GM18873 (cell line): ENCODE data around the gene TMF1.

ENCODE experiments used
- ATAC-seq: cut with Tn5 transposase; IDR thresholded peaks from one replicate; pipeline ENCODE4 v1.9.1; 2021; ENCODE audit warnings: mild to moderate bottlenecking, moderate library complexity, moderate number of reproducible peaks; ENCODE audit not compliant: unreplicated experiment, low FRiP score

The TMF1 gene, protein sequence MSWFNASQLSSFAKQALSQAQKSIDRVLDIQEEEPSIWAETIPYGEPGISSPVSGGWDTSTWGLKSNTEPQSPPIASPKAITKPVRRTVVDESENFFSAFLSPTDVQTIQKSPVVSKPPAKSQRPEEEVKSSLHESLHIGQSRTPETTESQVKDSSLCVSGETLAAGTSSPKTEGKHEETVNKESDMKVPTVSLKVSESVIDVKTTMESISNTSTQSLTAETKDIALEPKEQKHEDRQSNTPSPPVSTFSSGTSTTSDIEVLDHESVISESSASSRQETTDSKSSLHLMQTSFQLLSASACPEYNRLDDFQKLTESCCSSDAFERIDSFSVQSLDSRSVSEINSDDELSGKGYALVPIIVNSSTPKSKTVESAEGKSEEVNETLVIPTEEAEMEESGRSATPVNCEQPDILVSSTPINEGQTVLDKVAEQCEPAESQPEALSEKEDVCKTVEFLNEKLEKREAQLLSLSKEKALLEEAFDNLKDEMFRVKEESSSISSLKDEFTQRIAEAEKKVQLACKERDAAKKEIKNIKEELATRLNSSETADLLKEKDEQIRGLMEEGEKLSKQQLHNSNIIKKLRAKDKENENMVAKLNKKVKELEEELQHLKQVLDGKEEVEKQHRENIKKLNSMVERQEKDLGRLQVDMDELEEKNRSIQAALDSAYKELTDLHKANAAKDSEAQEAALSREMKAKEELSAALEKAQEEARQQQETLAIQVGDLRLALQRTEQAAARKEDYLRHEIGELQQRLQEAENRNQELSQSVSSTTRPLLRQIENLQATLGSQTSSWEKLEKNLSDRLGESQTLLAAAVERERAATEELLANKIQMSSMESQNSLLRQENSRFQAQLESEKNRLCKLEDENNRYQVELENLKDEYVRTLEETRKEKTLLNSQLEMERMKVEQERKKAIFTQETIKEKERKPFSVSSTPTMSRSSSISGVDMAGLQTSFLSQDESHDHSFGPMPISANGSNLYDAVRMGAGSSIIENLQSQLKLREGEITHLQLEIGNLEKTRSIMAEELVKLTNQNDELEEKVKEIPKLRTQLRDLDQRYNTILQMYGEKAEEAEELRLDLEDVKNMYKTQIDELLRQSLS

DNA sequence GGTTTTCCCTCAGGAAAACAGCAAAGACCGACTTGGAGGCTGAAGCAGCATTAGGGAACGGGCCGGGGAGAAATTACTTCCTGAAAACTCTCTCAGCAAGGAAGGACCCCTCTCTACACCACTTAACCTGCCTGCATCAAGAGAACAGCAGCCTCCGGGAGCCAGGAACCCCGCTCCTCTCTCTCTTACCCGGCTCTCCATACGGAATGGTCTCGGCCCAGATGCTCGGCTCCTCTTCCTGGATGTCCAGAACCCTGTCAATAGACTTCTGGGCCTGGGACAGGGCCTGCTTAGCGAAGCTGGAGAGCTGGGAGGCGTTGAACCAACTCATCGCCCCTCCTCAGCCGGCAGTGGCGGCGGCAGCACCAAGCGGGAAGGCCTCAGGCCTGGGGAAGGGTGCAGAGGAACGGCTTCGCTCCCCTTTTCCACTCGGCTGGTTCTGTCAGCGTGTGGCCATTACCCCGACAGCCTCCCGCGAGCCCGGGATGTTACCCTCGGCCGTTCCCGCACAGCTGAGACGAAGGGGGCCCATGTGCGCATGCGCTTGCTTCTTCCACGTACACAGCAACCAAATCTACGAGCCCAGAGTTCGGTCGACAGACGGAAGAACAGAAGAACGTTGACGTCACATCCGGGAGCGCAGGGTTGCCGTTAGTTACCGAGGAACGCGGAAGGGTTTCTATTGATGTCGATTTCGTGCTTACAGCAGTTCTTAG is at the start of gene TMF1:
TMF1 (minus strand) TSS at position 578 of the 716 bp plus-strand sequence; CDS start at position 331, 247 bp downstream.
- peak; percentile 99 for ATAC-seq

DNA sequence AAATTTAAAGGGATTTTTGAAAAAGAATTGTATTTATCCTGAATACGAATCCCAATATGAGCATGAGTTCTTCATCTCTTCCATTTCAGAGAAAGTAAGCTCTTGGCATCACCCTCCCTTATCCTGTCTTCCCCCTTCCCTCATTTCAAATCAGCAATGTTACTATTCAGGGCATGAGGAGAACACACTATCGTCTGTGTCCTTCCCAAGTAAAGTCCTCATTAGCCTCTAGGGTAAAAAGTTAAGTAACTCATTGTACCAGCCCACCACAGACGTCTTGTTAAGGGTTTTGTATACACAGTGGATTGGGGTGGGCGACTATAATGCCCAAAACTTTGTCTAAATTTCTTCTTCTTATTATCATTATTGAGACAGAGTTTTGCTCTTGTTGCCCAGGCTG is 47.4 kb upstream of the TMF1 start:
- ATAC-seq = no peak

DNA sequence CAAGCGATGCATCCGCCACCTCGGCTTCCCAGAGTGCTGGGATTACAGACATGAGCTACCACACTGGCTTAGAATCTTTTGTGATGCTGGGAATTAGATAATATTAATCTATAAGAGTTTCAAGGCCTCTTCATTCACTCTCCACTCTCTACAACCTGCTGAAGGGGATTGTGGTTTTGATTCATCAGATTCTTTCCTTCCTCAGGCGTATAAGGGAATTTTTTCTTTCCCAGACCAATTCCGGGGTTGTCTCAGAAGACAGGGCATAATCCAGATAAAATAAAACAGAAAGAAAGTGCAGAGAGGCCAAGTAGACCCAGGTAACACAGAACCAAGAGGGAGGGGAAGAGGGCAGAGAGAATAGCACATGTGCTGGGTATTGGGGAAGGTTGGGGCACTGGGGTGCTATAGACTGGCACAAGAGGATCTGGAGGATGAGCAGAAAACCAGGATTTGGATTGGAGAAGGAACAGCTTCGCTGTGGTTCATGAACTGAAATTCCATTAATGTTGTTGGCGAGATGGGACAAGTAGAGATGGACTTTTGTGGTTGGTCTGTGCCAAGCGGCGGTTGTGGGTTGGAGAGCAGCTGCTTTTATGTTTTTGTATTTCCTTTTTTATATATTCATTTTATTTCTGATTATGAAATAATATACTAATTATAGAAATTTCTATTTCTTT is 45.4 kb upstream of the TMF1 start:
- ATAC-seq = no peak

DNA sequence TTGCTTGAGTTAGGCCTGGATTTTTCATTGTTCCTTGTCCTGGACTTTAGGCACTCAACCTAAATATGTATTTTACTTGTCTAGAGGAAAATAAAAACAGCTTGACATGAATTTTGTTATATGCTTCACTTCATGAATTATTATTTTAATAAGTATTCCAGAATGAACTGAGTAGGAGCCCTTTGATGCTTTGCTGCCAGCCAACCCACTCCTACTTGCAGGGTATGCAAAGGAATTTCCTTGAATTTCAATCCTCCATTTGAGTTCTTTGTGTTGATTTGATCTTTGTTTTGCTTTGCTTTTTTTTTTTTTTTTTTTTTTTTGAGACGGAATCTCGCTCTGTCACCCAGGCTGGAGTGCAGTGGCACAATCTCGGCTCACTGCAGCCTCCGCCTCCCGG is 44.2 kb upstream of the TMF1 start:
- no peak for ATAC-seq

DNA sequence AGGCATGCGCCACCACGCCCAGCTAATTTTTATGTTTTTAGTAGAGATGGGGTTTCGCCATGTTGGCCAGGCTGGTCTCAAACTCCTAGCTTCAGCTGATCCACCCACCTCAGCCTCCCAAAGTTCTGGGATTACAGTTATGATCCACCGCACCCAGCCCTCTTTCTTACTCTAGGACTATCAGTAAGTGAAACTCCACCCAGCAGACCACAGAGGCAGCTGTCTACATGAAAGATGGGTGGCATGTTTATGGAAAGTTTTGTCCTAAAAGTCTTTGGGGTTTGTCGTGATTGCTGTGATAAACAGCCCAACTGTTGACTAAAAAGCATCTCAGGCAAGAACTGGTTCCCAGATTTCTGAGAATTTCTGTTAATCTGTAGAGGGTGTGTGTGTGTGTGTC is 43.5 kb upstream of the TMF1 start:
- ATAC-seq = no peak

DNA sequence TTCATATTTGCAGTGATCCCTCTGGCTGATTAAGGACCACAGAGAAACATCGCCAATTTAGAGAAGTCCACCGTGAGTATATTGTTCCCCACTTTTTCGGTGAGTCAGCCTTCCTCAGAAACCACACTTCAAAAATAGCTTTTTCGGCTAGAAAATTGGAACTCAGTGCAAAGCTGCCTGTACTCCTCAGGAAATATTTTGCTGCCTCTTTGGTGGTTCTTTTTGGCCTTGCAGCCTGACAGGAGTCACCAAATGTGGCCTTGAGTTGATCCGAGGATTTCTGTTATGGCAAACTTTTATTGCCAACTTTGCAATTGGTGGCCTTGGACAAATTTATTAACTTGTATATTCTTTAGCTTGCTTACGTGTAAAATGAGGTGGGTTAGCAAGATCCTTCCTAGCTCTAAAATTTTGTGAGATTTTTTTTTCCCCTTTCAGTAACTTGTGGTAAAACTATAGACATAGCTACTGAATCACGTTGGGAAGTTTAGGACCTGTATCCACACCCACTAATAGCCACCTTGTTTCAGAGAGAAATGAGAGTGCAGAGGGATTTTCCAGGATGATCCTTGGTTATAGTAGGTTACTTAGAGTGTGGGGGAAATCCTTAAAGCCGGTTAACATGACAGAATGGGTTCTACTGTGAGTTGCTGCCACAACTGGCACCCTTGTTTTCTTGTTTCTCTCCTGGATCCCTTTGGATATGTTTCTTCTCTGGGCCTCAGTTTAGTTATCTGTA is 42.5 kb upstream of the TMF1 start:
- no peak for ATAC-seq

DNA sequence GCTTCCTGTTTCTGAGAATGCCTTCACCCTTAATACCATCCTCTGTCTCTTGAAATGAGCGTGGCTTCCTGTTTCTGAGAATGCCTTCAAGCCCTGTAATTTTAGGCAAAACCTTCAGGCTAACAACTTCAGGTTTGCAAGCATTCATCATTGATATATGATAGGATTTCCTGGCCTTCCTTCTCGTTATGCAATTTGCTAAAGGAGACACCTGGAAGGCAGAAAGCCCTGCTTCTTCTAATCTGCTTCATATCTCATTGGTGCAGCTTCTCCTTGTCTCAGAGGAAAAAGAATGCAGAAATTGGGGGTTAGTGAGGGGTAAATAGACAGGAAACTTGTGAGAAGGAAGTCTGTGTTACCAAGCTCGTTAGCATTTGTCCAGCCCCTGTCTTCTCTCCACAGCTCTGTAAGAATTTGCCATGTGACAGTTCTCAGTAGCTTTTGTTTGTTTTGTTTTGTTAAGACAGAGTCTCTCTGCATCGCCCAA is 39.9 kb upstream of the TMF1 start:
- peak; percentile 77 for ATAC-seq

DNA sequence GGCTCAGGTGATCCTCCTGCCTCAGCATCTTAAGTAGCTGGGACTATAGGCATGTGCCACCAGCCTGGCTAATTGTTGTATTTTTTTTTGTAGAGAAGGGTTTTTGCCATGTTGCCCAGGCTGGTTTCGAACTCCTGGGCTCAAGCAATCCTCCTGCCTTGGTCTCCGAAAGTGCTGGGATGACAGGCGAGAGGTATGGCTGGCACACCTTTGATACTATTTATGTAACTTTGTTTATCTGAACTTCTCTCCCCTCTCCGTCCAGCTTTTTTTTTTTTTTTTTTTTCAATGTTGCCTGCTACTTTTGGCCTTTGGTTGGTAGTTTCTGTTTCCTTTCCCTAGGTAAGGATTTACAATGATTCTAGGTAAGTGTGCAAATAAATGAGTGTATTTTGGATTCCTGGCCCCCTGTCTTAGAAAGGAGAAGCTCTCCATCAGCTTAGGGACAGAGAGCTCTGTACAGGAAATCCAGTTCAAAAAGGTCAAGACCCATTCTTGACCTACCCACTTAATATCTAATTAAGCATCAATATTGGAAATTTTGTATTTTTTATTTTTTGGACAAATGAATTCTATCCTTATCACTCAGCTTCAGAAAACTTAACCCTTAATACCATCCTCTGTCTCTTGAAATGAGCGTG is 39.4 kb upstream of the TMF1 start:
- no peak for ATAC-seq

DNA sequence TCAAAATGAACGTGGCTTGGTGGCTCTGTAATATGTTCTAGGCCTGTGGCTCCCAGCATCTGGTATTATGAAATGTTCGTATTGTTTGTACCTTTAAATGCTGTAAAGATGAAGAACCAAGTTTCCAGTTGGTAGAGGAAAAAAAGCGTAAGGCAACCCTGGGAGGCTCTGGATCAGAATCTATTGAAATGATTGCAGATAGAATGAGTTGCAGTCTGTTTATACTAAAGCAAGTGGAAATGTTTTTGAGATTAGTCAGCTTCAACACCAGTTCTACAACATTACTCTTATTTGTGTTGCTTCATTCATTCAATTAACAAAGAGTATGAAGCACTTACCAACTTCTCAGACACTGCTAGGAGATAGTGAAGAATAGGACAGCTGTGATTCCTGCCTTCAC is 37.9 kb upstream of the TMF1 start:
- ATAC-seq = no peak

DNA sequence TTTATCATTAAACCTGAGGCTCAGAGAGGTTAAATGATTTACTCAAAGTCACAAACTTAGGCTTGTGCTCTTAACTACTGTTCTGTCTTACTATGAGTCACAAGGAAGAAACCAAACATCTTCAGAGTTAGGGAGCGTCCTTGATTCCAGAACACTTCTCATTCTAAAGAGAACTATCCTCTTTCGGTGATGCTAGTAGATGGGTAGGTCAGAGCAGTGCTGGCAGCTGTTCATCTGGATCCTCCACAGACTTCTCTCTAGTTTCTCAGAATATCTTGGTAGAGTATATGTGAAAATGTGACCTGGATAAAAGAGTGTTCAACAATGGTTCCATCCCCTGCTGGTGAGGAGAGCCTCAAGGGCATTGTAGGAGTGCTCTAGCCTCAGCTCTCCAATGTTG is 35.9 kb upstream of the TMF1 start:
- ATAC-seq = peak; percentile 25

DNA sequence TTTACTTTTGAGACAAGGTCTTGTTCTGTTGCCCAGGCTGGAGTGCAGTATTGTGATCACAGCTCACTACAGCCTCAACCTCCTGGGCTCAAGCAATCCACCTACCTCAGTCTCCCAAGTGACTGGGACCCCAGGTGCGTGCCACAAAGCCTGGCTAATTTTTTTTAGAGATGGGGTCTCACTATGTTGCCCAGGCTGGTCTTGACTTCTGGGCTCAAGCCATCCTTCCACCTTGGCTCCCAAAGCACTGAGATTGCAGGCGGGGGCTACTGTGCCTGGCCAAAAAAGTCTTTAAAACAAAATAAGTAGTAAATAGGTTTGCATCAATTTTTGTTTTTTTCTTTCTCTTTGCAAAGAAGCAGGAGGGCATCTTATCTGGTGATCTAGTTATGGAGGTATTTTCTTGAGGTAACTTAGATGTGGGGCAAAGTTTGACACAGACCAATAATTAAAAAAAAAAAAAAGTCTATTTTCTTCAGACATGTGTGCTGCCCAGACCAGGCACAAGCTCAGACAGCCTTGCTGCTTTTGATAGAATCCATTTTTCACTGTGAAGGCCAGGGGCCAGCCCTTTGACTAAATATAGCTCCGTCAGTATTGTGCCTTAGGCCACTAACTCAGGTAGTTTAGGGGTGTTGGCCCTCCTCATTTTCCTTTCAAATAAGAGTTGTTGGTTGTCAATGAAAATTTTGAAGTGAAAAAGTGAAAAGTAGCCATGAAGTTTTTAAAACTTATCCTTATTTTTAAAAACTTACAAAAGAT is 35.1 kb upstream of the TMF1 start:
- ATAC-seq = no peak

DNA sequence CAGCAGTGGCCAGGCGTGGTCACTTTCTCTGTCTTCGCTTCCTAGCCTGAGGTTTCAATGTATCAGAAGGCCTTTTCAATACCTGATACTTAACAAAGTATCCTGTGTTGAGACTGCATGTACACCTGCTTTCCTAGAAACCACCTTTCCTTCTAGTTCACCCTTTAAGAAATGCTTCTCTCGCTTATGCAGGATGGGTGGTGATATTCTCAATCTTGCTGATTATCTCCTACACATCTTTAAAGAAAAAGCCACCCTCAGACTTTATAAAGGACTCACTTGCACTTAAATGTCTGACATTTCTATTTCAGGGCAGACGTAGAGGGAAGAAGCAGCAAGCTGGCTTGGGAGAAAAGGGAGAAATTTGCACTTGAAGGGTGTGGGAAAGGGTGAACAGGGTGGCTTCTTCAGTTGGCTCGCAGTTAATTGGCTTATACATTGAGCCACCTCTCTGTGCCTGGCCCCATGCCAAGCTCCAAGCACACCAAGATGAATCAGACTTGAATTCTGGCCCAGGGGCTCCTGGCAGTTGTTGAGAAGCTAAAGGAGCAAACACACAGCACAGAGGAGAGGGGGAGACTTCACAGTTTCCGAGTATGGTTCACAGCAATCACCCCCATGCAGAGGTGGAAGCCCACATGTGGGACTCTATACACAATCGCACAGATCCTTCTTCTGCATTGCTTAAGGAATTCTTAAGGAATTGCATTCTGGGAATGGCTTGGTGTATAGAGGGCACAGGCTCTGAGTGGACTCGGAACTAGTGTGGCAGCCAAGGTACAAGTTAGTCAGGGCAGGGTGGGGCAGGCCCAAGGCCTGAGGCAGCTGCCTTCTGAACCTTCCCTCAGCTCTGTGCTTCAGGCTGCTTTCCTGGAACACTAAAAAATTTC is 33.9 kb upstream of the TMF1 start:
- no peak for ATAC-seq

DNA sequence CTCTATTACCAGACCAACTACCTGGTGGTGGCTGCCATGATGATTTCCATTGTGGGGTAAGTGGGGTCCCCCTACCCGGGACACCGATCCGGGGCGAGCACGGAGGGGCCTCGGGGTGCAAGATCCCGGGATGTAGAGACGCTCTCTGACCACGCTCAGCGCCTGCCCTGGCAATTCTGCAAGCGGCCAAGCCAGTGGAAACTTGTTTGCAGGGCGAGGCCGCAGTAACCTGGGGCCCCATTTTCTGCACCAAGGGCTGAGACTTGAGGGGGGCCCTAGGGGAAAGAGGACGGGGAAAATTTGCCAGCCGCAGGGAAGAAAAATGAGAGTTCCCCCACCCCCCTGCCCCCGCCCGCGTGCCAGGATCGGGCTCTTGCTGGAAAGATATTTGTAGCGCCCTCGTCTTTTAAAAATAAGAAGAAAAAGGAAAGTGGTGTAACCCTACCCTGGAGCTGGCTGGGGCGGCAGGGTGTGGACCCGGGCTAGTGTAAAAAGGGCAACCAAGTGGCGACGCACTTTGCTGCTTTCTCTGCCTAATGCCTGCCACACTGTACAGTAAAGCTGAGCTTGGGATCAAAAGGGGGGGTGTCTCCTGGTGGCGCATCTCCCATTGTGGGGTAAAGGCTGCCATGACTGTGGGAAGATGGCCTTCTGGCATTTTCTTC is 33.2 kb upstream of the TMF1 start:
- ATAC-seq = no peak

DNA sequence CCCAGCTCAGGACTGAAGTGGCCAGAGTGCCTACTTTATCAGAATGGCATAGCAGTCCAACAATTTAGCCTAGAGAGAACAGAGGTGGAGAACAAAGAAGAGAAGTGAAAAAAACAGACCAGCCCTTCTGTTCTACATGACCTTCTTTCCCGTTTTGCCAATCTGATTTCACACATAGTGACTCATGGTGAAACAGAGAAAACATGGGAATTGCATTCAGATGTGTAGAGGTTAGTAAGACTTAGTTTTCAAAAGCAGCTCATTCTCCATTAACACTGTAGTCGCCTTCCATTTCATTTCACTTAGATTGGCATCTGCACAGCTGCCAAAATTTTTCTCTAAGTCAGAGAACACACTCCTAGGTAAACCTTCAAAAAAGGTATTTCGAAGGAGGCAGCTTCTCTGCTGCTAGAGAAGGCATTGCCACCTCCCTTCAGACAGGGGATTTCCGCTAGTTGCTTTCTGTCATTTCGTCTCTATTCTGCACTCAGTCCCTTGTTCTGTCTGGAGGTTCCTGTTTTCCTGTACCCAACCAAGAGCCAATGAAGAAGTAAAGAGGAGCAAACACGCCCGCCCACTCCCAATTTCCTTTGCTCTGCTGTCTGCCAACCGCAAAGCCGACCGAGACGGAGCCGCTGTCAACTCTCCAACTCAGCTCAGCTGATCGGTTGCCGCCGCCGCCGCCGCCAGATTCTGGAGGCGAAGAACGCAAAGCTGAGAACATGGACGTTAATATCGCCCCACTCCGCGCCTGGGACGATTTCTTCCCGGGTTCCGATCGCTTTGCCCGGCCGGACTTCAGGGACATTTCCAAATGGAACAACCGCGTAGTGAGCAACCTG is 32.4 kb upstream of the TMF1 start, which contains the start of gene ARL6IP5:
ARL6IP5 (plus strand) TSS at position 612 of the 842 bp plus-strand sequence; CDS start at position 723, 111 bp downstream.
- ATAC-seq = peak; percentile 55

DNA sequence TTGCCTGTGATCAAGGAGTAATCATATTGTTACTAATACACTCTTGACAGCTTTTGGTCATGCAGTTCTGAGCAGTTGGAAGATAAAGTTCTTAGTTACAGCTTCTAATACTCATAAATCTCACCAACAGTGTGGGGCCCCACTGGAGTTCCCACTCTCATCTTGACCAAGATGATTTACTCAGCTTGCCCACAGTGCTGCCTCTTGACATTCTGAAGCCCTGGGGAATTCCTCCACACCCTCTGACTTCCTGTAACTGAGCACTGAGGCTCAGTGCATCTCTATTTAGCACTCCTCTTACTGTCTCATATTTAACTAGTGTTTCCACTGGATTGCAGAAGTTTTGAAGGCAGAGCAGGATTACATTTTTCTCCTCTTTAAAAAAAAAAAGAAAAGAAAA is 30.7 kb upstream of the TMF1 start:
- peak; percentile 65 for ATAC-seq
